ENCODE results near the gene PDIA6. TPM values are rescaled to one million over a fixed set of nuclear protein-coding genes. Genes with fewer than 3 reads are reported as not detected.

PDIA6 gene
- total and polyA plus RNA-seq, 2 donors (not counting 1 experiment from before 2014, with no cell fraction given), result 420 to 491 TPM

- Histone ChIP-seq H3K27ac (ENCODE audit: insufficient read depth, low read length) (no peak overlapping the region), H3K79me2 (ENCODE audit: control insufficient read depth, insufficient read depth, low read length) (no peaks in the 10 kb centered on the region), H3K4me3 (replicated peaks in 1 of 4; ENCODE audit: control extremely low read depth in 1 of 4, insufficient read depth in 1 of 4, low read depth in 3 of 4, low read length in 4 of 4) (no peak overlapping the region), H3K4me1 (ENCODE audit: control insufficient read depth, extremely low read depth, insufficient read depth, low read length) (peaks cover 2% of the 10 kb centered on the region), H4K20me1 (ENCODE audit: control insufficient read depth, extremely low read depth, insufficient read depth, low read length) (no peaks in the 10 kb centered on the region), H2AFZ (ENCODE audit: low read length) (no peak overlapping the region), H3K27me3 (ENCODE audit: control insufficient read depth, insufficient read depth, low read length) (no peaks in the 10 kb centered on the region), H3K36me3 (ENCODE audit: control insufficient read depth, insufficient read depth, low read length) (no peaks in the 10 kb centered on the region), H3K9me3 (ENCODE audit: control insufficient read depth, insufficient read depth, low read depth, low read length) (no peaks in the 10 kb centered on the region), H3K4me2 (ENCODE audit: extremely low read depth, insufficient read depth, low read length) (no peak overlapping the region), H3K9ac (ENCODE audit: insufficient read depth, low read length) (no peak overlapping the region)
- DNase-seq (ENCODE audit: low read depth in 2 of 2), result no peak
- no peak for TF ChIP-seq CTCF (conservative IDR thresholded peaks at IDR 0.05 in 1 of 2, IDR thresholded peaks at IDR 0.05 in 1 of 2; ENCODE audit: low read depth in 1 of 2, low read length in 2 of 2)
These were observed 51.0 kb downstream of the PDIA6 start for GRCh38 chr2:10761591-10761990.

- Histone ChIP-seq H3K27me3 (ENCODE audit: control insufficient read depth, insufficient read depth, low read length) (no peaks in the 10 kb centered on the region), H3K4me3 (replicated peaks in 1 of 4; ENCODE audit: control extremely low read depth in 1 of 4, insufficient read depth in 1 of 4, low read depth in 3 of 4, low read length in 4 of 4) (no peak overlapping the region), H3K27ac (ENCODE audit: insufficient read depth, low read length) (no peak overlapping the region), H3K36me3 (ENCODE audit: control insufficient read depth, insufficient read depth, low read length) (no peaks in the 10 kb centered on the region), H3K4me1 (ENCODE audit: control insufficient read depth, extremely low read depth, insufficient read depth, low read length) (peaks cover 2% of the 10 kb centered on the region), H3K79me2 (ENCODE audit: control insufficient read depth, insufficient read depth, low read length) (no peaks in the 10 kb centered on the region), H4K20me1 (ENCODE audit: control insufficient read depth, extremely low read depth, insufficient read depth, low read length) (no peaks in the 10 kb centered on the region), H2AFZ (ENCODE audit: low read length) (no peak overlapping the region), H3K4me2 (ENCODE audit: extremely low read depth, insufficient read depth, low read length) (no peak overlapping the region), H3K9ac (ENCODE audit: insufficient read depth, low read length) (no peak overlapping the region), H3K9me3 (ENCODE audit: control insufficient read depth, insufficient read depth, low read depth, low read length) (no peaks in the 10 kb centered on the region)
- no peak for DNase-seq (ENCODE audit: low read depth in 2 of 2)
- TF ChIP-seq CTCF (conservative IDR thresholded peaks at IDR 0.05 in 1 of 2, IDR thresholded peaks at IDR 0.05 in 1 of 2; ENCODE audit: low read depth in 1 of 2, low read length in 2 of 2) (no peak), EZH2 (IDR thresholded peaks at IDR 0.05; ENCODE audit: low read length, missing control alignments) (no peak)
These were observed 51.6 kb downstream of the PDIA6 start for GRCh38 chr2:10760794-10761504.

GRCh38 chr2:10759151-10759714, 53.4 kb downstream of the PDIA6 start:
- Histone ChIP-seq H3K27ac (ENCODE audit: insufficient read depth, low read length) (no peak overlapping the region), H3K9ac (ENCODE audit: insufficient read depth, low read length) (no peak overlapping the region), H3K9me3 (ENCODE audit: control insufficient read depth, insufficient read depth, low read depth, low read length) (no peaks in the 10 kb centered on the region), H2AFZ (ENCODE audit: low read length) (no peak overlapping the region), H3K4me1 (ENCODE audit: control insufficient read depth, extremely low read depth, insufficient read depth, low read length) (peaks cover 2% of the 10 kb centered on the region), H3K27me3 (ENCODE audit: control insufficient read depth, insufficient read depth, low read length) (no peaks in the 10 kb centered on the region), H3K79me2 (ENCODE audit: control insufficient read depth, insufficient read depth, low read length) (no peaks in the 10 kb centered on the region), H3K4me3 (replicated peaks in 1 of 4; ENCODE audit: control extremely low read depth in 1 of 4, insufficient read depth in 1 of 4, low read depth in 3 of 4, low read length in 4 of 4) (no peak overlapping the region), H3K4me2 (ENCODE audit: extremely low read depth, insufficient read depth, low read length) (no peak overlapping the region), H4K20me1 (ENCODE audit: control insufficient read depth, extremely low read depth, insufficient read depth, low read length) (no peaks in the 10 kb centered on the region), H3K36me3 (ENCODE audit: control insufficient read depth, insufficient read depth, low read length) (no peaks in the 10 kb centered on the region)
- no peak for TF ChIP-seq EZH2 (IDR thresholded peaks at IDR 0.05; ENCODE audit: low read length, missing control alignments)
- TF ChIP-seq CTCF (conservative IDR thresholded peaks at IDR 0.05 in 1 of 2, IDR thresholded peaks at IDR 0.05 in 1 of 2; ENCODE audit: low read depth in 1 of 2, low read length in 2 of 2), result no peak
- DNase-seq (ENCODE audit: low read depth in 2 of 2), result no peak

Measured in fibroblast of lung (primary cell).